Smooth muscle cell (in vitro differentiated cells): ENCODE data around the gene KANTR. TPM values are rescaled to one million over a fixed set of nuclear protein-coding genes. Genes with fewer than 3 reads are reported as not detected.

ENCODE experiments used
- DNase-seq: peaks from one replicate; lab custom pipeline; 2025; ENCODE audit not compliant: unreplicated experiment; lab: John Stamatoyannopoulos, UW
- H2AFZ ChIP-seq: fragments of 200-600 bp; sonication (generic); 2 replicates; pipeline ENCODE4 v1.6.0; 2016; ENCODE audit warnings: antibody characterized with exemption, low read depth, mild to moderate bottlenecking
- H3F3A ChIP-seq: fragments of 200-600 bp; sonication (generic); 2 replicates; pipeline ENCODE4 v1.6.0; 2017; ENCODE audit warnings: antibody characterized with exemption, low read depth
- H3K27ac ChIP-seq: fragments of 200-600 bp; sonication (generic); 2 replicates; pipeline ENCODE4 v1.5.1; 2016; ENCODE audit warnings: low read depth, mild to moderate bottlenecking
- H3K27me3 ChIP-seq: fragments of 200-600 bp; sonication (generic); 2 replicates; pipeline ENCODE4 v1.6.1; 2016; ENCODE audit warnings: low read depth, mild to moderate bottlenecking
- H3K36me3 ChIP-seq: fragments of 200-600 bp; sonication (generic); 2 replicates; pipeline ENCODE4 v1.5.1; 2016; ENCODE audit warnings: low read depth
- H3K4me1 ChIP-seq: fragments of 200-600 bp; sonication (generic); 2 replicates; pipeline ENCODE4 v1.5.1; 2016; ENCODE audit warnings: low read depth
- H3K4me2 ChIP-seq: fragments of 200-600 bp; sonication (generic); 2 replicates; pipeline ENCODE4 v1.6.0; 2016; ENCODE audit warnings: mild to moderate bottlenecking
- H3K4me3 ChIP-seq: fragments of 200-600 bp; sonication (generic); 2 replicates; pipeline ENCODE4 v1.5.1; 2016; ENCODE audit warnings: mild to moderate bottlenecking
- H3K79me2 ChIP-seq: fragments of 200-600 bp; sonication (generic); 2 replicates; pipeline ENCODE4 v1.6.0; 2016; ENCODE audit warnings: low read depth, mild to moderate bottlenecking
- H3K9ac ChIP-seq: fragments of 200-600 bp; sonication (generic); 2 replicates; pipeline ENCODE4 v1.6.0; 2016; ENCODE audit warnings: low read depth
- H3K9me3 ChIP-seq: fragments of 200-600 bp; sonication (generic); replicated peaks from 2 replicates; pipeline ENCODE4 v1.5.1; 2016; ENCODE audit warnings: low read depth
- H4K20me1 ChIP-seq: fragments of 200-600 bp; sonication (generic); 2 replicates; pipeline ENCODE4 v1.6.0; 2016; ENCODE audit warnings: low read depth
- CTCF ChIP-seq: fragments of 200-600 bp; sonication (generic); IDR thresholded peaks from 2 replicates; pipeline ENCODE4 v1.5.1; 2017; ENCODE audit warnings: borderline replicate concordance, mild to moderate bottlenecking, antibody characterized with exemption; ENCODE audit not compliant: insufficient read depth, poor library complexity, severe bottlenecking
- WGBS: methylation state at CpG from one replicate; pipeline ENCODE4 v1.1.7; 2016; ENCODE audit warnings: low lambda C conversion rate; 5-methylcytosine and 5-hydroxymethylcytosine counted together
- polyA plus RNA-seq: library from polyadenylated mRNA; unstranded; fragments of >200 nt; fragmentation: Nextera tagmentation; extraction: Ambion mirVana; gene quantifications from 2 replicates; pipeline ENCODE4 v1.2.1, GENCODE V29; 2016
- total RNA-seq: library from RNA; depleted of rRNA; stranded (reverse); fragments of >200 nt; gene quantifications from 2 replicates; pipeline ENCODE4 v1.2.3, GENCODE V29; 2014

Gene KANTR
- total and polyA plus RNA-seq, 2 experiments from 2014 or later, result 2.6 to 7.9 TPM

- H4K20me1 ChIP-seq, result peaks cover 33% of the 10 kb centered on the region
- no peaks in the 10 kb centered on the region for H3K4me1 ChIP-seq
- H3K79me2 ChIP-seq, result peaks cover 10% of the 10 kb centered on the region
- no peak for TF ChIP-seq CTCF
- no peaks in the 10 kb centered on the region for H3K27me3 ChIP-seq
- H2AFZ ChIP-seq, result no peak overlapping the region
- no peak overlapping the region for H3K27ac ChIP-seq
- no peak overlapping the region for H3K4me3 ChIP-seq
- DNase-seq, result no peak
- H3F3A ChIP-seq, result no peaks in the 10 kb centered on the region
- H3K36me3 ChIP-seq, result no peaks in the 10 kb centered on the region
- 81% methylated on average over 6 of the region's 6 CpGs for WGBS
- no peak overlapping the region for H3K4me2 ChIP-seq
- H3K9me3 ChIP-seq, result no peaks in the 10 kb centered on the region
- no peak overlapping the region for H3K9ac ChIP-seq
Observed at GRCh38 chrX:53055244-53055849, 38.6 kb upstream of the KANTR start.

- peaks cover 33% of the 10 kb centered on the region for H4K20me1 ChIP-seq
- H3K27ac ChIP-seq, result no peak overlapping the region
- peaks cover 10% of the 10 kb centered on the region for H3K79me2 ChIP-seq
- TF ChIP-seq CTCF, result no peak
- H3K36me3 ChIP-seq, result no peaks in the 10 kb centered on the region
- no peaks in the 10 kb centered on the region for H3F3A ChIP-seq
- H3K4me3 ChIP-seq, result no peak overlapping the region
- H3K4me1 ChIP-seq, result no peaks in the 10 kb centered on the region
- no peak overlapping the region for H2AFZ ChIP-seq
- H3K4me2 ChIP-seq, result no peak overlapping the region
- no peak for DNase-seq
- 81% methylated on average over 5 of the region's 5 CpGs for WGBS
- no peaks in the 10 kb centered on the region for H3K27me3 ChIP-seq
- no peaks in the 10 kb centered on the region for H3K9me3 ChIP-seq
- no peak overlapping the region for H3K9ac ChIP-seq
Observed at GRCh38 chrX:53056292-53056691, 37.6 kb upstream of the KANTR start.

DNA sequence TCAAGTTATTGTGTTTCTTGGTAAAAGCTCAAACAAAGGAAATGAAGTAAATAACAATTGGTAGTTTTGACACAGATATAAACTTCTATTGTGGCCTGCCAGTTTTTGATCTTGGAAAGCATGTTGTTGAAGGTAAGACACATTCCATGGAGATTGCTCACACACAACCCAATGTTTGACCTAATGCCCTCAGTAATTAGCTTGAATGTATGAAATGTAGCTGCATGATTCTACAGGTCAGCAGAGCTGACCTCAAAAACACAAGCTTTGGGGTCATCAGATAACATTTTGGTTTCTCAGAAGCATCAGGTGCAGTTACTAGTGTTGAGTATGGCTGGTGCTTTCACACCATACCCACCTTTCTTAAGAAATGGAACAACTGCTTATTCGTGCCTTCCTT, 28.8 kb upstream of the KANTR start:
- Histone ChIP-seq H4K20me1 (peaks cover 17% of the 10 kb centered on the region), H3K27me3 (no peaks in the 10 kb centered on the region), H3K4me1 (no peaks in the 10 kb centered on the region), H2AFZ (no peak overlapping the region), H3K4me2 (no peak overlapping the region), H3K79me2 (no peaks in the 10 kb centered on the region), H3F3A (no peaks in the 10 kb centered on the region), H3K36me3 (no peaks in the 10 kb centered on the region), H3K27ac (no peak overlapping the region), H3K9me3 (no peaks in the 10 kb centered on the region), H3K9ac (no peak overlapping the region), H3K4me3 (no peak overlapping the region)
- no peak for TF ChIP-seq CTCF
- no peak for DNase-seq
- 50% methylated on average over 1 of the region's 1 CpG for WGBS

DNA sequence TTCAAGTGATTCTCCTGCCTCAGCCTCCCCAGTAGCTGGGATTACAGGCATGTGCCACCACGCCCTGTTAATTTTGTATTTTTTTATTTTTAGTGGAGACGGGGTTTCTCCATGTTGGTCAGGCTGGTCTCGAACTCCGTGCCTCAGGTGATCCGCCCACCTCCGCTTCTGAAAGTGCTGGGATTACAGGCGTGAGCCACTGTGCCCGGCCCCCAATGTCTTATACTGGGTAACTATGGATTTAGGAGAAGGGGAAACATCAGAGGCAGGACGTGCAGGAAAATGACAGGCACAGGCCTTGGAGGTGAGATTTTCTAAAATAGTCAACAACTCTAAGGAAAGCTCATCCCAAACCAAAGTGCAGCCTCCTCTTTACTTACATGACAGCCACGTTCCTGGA, 22.9 kb upstream of the KANTR start:
- H2AFZ ChIP-seq, result no peak overlapping the region
- H3K4me3 ChIP-seq, result no peak overlapping the region
- H3K4me2 ChIP-seq, result no peak overlapping the region
- H3K79me2 ChIP-seq, result no peaks in the 10 kb centered on the region
- no peaks in the 10 kb centered on the region for H3K9me3 ChIP-seq
- no peak for TF ChIP-seq CTCF
- H3K4me1 ChIP-seq, result peaks cover 3% of the 10 kb centered on the region
- no peaks in the 10 kb centered on the region for H3K27me3 ChIP-seq
- no peaks in the 10 kb centered on the region for H3K36me3 ChIP-seq
- no peak overlapping the region for H3K9ac ChIP-seq
- H4K20me1 ChIP-seq, result peaks cover 15% of the 10 kb centered on the region
- WGBS, result 94% methylated on average over 10 of the region's 10 CpGs
- no peak overlapping the region for H3K27ac ChIP-seq
- no peaks in the 10 kb centered on the region for H3F3A ChIP-seq
- DNase-seq, result no peak
